ENCODE measurements around the gene TOP3B. TPM values are rescaled to one million over a fixed set of nuclear protein-coding genes. Genes with fewer than 3 reads are reported as not detected.

The TOP3B gene
- total RNA-seq, 4 donors from 2014 or later = 44.9 to 94.6 (median 65.4) TPM

- no peak for TF ChIP-seq POLR2A (IDR thresholded peaks at IDR 0.05)
- no peak for TF ChIP-seq EP300 (IDR thresholded peaks at IDR 0.05; ENCODE audit: low read depth)
- no peak for TF ChIP-seq POLR2AphosphoS5 (IDR thresholded peaks at IDR 0.05)
- TF ChIP-seq, protein P1, sequence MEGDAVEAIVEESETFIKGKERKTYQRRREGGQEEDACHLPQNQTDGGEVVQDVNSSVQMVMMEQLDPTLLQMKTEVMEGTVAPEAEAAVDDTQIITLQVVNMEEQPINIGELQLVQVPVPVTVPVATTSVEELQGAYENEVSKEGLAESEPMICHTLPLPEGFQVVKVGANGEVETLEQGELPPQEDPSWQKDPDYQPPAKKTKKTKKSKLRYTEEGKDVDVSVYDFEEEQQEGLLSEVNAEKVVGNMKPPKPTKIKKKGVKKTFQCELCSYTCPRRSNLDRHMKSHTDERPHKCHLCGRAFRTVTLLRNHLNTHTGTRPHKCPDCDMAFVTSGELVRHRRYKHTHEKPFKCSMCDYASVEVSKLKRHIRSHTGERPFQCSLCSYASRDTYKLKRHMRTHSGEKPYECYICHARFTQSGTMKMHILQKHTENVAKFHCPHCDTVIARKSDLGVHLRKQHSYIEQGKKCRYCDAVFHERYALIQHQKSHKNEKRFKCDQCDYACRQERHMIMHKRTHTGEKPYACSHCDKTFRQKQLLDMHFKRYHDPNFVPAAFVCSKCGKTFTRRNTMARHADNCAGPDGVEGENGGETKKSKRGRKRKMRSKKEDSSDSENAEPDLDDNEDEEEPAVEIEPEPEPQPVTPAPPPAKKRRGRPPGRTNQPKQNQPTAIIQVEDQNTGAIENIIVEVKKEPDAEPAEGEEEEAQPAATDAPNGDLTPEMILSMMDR (IDR thresholded peaks at IDR 0.05) = no peak
- 83 to 88% methylated on average over 1 to 3 of the region's 3 CpGs for WGBS, 2 donors (ENCODE audit: low coverage in 1 of 2)
- no peaks in the 10 kb centered on the region for H3K36me3 ChIP-seq
- no peak overlapping the region for H3K27ac ChIP-seq
- intact Hi-C loops (cut with DNase I; ENCODE audit: low total_unique reads) = no loop called here
- no peak for DNase-seq
- no peaks in the 10 kb centered on the region for H3K4me1 ChIP-seq
- H3K27me3 ChIP-seq = peaks cover 8% of the 10 kb centered on the region
- H3K9me3 ChIP-seq = no peaks in the 10 kb centered on the region
- H3K4me3 ChIP-seq = no peak overlapping the region
- in situ Hi-C loops (cut with MboI; ENCODE audit: low pct_ligation_motif_present in 1 of 4, low pct_unique_long_range_greater_than_20kb in 1 of 4, low sequenced_read_pairs in 3 of 4) = no loop called here
Observed at GRCh38 chr22:21995660-21996059, 13.1 kb upstream of the TOP3B start.

GRCh38 chr22:21994881-21995444 lies 12.4 kb upstream of the TOP3B start:
- no peaks in the 10 kb centered on the region for H3K36me3 ChIP-seq
- in situ Hi-C loops (cut with MboI; ENCODE audit: low pct_ligation_motif_present in 1 of 4, low pct_unique_long_range_greater_than_20kb in 1 of 4, low sequenced_read_pairs in 3 of 4) = no loop called here
- no peaks in the 10 kb centered on the region for H3K4me1 ChIP-seq
- no peak for DNase-seq
- no peaks in the 10 kb centered on the region for H3K9me3 ChIP-seq
- H3K4me3 ChIP-seq = no peak overlapping the region
- H3K27me3 ChIP-seq = peaks cover 8% of the 10 kb centered on the region
- no peak overlapping the region for H3K27ac ChIP-seq
- no peak for TF ChIP-seq POLR2AphosphoS5 (IDR thresholded peaks at IDR 0.05)
- TF ChIP-seq, protein P1 (IDR thresholded peaks at IDR 0.05) = no peak
- 97 to 100% methylated on average over 1 to 3 of the region's 3 CpGs for WGBS, 2 donors (ENCODE audit: low coverage in 1 of 2)
- intact Hi-C loops (cut with DNase I; ENCODE audit: low total_unique reads) = no loop called here

GRCh38 chr22:21992593-21993237 lies 10.1 kb upstream of the TOP3B start:
- intact Hi-C loops (cut with DNase I; ENCODE audit: low total_unique reads) (loop anchor here (1.0 kb wide), 1 partner anchor 17 kb away; no protein-coding TSS in a partner anchor), in situ Hi-C loops (cut with MboI; ENCODE audit: low pct_ligation_motif_present in 1 of 4, low pct_unique_long_range_greater_than_20kb in 1 of 4, low sequenced_read_pairs in 3 of 4) (no loop called here)
- TF ChIP-seq POLR2A (IDR thresholded peaks at IDR 0.05) = no peak
- TF ChIP-seq, protein P1 (IDR thresholded peaks at IDR 0.05) = no peak
- TF ChIP-seq POLR2AphosphoS5 (IDR thresholded peaks at IDR 0.05) = no peak
- no peak for TF ChIP-seq EP300 (IDR thresholded peaks at IDR 0.05; ENCODE audit: low read depth)
- Histone ChIP-seq H3K4me3 (no peak overlapping the region), H3K9me3 (no peaks in the 10 kb centered on the region), H3K4me1 (no peaks in the 10 kb centered on the region), H3K27ac (no peak overlapping the region), H3K36me3 (no peaks in the 10 kb centered on the region), H3K27me3 (no peaks in the 10 kb centered on the region)
- DNase-seq = no peak
- 77 to 98% methylated on average over 5 to 7 of the region's 7 CpGs for WGBS, 2 donors (ENCODE audit: low coverage in 1 of 2)

GRCh38 chr22:21991774-21992173 lies 9.2 kb upstream of the TOP3B start:
- Histone ChIP-seq H3K27me3 (no peaks in the 10 kb centered on the region), H3K4me3 (no peak overlapping the region), H3K9me3 (no peaks in the 10 kb centered on the region), H3K27ac (no peak overlapping the region), H3K36me3 (no peaks in the 10 kb centered on the region), H3K4me1 (no peaks in the 10 kb centered on the region)
- in situ Hi-C loops (cut with MboI; ENCODE audit: low pct_ligation_motif_present in 1 of 4, low pct_unique_long_range_greater_than_20kb in 1 of 4, low sequenced_read_pairs in 3 of 4) (no loop called here), intact Hi-C loops (cut with DNase I; ENCODE audit: low total_unique reads) (loop anchor here (1.0 kb wide), 1 partner anchor 18 kb away; no protein-coding TSS in a partner anchor)
- WGBS, 2 donors (ENCODE audit: low coverage in 1 of 2) = 89% methylated on average over 5 of the region's 5 CpGs; no CpG with 5 or more reads in 1 of the 2 donors
- DNase-seq = no peak
- TF ChIP-seq, protein P1 (IDR thresholded peaks at IDR 0.05) = no peak
- no peak for TF ChIP-seq EP300 (IDR thresholded peaks at IDR 0.05; ENCODE audit: low read depth)
- no peak for TF ChIP-seq POLR2A (IDR thresholded peaks at IDR 0.05)

Data from transverse colon (tissue), 4 donors.